NCI-H748 treated with DMSO at 0.1 percent for 48 hours (cell line): Measurements from ENCODE around the gene PIK3C2G.
"Not testable (repeated sequence)": the region's sequence is repeated elsewhere in the genome, so short reads cannot be mapped to it uniquely, and the experiment has no call there.

ENCODE experiments used
- DNase-seq: peaks from one replicate; lab custom pipeline; 2025; lab: John Stamatoyannopoulos, UW

The PIK3C2G gene, protein sequence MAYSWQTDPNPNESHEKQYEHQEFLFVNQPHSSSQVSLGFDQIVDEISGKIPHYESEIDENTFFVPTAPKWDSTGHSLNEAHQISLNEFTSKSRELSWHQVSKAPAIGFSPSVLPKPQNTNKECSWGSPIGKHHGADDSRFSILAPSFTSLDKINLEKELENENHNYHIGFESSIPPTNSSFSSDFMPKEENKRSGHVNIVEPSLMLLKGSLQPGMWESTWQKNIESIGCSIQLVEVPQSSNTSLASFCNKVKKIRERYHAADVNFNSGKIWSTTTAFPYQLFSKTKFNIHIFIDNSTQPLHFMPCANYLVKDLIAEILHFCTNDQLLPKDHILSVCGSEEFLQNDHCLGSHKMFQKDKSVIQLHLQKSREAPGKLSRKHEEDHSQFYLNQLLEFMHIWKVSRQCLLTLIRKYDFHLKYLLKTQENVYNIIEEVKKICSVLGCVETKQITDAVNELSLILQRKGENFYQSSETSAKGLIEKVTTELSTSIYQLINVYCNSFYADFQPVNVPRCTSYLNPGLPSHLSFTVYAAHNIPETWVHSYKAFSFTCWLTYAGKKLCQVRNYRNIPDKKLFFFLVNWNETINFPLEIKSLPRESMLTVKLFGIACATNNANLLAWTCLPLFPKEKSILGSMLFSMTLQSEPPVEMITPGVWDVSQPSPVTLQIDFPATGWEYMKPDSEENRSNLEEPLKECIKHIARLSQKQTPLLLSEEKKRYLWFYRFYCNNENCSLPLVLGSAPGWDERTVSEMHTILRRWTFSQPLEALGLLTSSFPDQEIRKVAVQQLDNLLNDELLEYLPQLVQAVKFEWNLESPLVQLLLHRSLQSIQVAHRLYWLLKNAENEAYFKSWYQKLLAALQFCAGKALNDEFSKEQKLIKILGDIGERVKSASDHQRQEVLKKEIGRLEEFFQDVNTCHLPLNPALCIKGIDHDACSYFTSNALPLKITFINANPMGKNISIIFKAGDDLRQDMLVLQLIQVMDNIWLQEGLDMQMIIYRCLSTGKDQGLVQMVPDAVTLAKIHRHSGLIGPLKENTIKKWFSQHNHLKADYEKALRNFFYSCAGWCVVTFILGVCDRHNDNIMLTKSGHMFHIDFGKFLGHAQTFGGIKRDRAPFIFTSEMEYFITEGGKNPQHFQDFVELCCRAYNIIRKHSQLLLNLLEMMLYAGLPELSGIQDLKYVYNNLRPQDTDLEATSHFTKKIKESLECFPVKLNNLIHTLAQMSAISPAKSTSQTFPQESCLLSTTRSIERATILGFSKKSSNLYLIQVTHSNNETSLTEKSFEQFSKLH (N-terminal part only)

GRCh38 chr12:18261273-18261672 is at the start of gene PIK3C2G:
TSS of gene PIK3C2G (plus strand) at chr12:18261518. CDS start at chr12:18282082, 20,564 bp downstream.
- peak; percentile 43 for DNase-seq

GRCh38 chr12:18217966-18218365 is 43.4 kb upstream of the PIK3C2G start:
- no peak for DNase-seq

DNA sequence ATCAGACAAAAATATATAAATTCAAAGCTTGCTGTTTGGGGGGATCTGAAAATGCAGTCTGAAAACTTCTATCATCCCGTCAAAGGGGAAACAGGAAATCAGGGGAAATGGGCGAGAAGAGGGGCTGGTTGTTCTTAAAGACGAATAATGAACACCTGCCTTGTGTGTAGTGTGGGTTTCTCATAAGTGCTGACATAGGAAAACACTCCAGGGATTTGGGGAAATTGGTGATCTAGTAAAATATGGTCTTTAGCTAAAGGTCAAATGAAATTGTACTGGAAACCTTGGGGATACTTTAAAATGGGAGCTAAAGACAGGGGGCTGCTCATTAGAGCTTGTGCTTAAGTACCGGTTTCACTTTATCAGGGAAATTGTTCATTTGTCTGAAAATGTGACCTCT is 39.6 kb upstream of the PIK3C2G start:
- no peak for DNase-seq

DNA sequence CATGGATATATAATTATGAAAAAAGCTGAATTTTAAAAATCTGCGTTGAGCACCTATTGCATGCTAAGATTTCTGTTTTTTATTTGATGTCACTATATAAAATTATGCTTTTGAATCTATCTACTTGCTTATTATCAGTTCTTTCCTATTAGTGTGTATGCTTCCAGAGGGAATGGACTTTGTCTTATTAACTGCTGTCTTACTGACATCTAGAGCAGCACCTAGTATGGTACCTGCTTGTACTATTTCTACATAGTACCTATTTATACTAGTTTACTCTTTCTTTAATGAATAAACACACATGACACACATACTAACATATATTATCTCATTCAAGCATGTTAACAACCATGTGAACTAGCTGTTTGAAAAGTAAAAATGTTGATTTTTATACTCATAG is 38.6 kb upstream of the PIK3C2G start:
- no peak for DNase-seq

GRCh38 chr12:18224745-18225144 is 36.6 kb upstream of the PIK3C2G start:
- DNase-seq: peak; percentile 52

GRCh38 chr12:18239526-18239925 is 21.8 kb upstream of the PIK3C2G start:
- DNase-seq: no peak

DNA sequence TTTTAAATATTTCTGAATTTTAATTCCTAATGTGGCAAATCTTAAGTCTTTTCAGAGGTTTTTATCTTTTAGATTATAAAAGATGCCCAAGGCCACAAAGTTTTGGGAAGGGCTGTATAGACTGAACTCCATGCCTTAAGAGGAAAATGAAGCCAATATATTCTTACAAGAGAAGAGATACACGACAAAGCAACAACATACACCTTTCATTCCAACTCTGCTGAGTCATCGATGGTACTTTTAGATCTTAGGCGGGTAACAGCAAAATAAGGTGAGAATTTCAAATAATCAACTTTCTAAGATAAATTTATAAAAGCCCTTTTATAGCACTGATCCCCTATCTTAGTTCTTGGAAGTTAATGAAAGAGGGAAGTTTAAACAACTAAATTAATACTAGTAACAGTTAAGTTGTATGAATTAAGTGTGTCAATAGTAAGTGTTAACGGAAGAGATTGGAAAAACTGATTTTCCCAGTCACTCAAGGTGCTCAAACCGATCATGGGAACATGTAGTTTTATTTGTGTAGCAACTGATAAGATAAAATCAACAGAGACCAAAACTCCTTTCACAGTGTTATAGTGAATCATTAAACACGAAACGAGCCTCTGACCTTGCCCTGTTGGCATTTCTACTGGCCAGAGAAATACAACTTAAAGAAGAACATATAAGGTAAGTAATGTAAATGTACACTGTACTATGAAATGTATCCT is 18.8 kb upstream of the PIK3C2G start:
- DNase-seq: no peak

GRCh38 chr12:18243238-18243637 is 18.1 kb upstream of the PIK3C2G start:
- no peak for DNase-seq

- no peak for DNase-seq
Observed at GRCh38 chr12:18246066-18246465, 15.3 kb upstream of the PIK3C2G start.

GRCh38 chr12:18250313-18250916 is 10.9 kb upstream of the PIK3C2G start:
- peak; percentile 54 for DNase-seq

- DNase-seq: no peak
Observed at GRCh38 chr12:18254081-18254480, 7.2 kb upstream of the PIK3C2G start.

DNA sequence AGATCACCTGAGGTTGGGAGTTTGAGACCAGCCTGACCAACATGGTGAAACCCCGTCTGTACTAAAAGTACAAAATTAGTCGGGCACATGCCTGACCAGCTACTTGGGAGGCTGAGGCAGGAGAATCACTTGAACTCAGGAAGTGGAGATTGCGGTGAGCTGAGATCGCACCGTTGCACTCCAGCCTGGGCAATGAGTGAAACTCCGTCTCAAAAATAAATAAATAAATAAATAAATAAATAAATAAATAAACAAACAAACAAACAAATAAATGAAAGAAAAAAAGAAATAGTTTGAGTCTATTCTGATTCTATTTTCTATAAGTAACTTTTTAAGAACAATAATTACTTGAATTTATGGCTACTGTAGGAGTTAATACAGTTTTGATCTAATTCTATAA is 6.3 kb upstream of the PIK3C2G start:
- not testable (repeated sequence) for DNase-seq

- DNase-seq: no peak
Observed at GRCh38 chr12:18257251-18257650, 4.1 kb upstream of the PIK3C2G start.

DNA sequence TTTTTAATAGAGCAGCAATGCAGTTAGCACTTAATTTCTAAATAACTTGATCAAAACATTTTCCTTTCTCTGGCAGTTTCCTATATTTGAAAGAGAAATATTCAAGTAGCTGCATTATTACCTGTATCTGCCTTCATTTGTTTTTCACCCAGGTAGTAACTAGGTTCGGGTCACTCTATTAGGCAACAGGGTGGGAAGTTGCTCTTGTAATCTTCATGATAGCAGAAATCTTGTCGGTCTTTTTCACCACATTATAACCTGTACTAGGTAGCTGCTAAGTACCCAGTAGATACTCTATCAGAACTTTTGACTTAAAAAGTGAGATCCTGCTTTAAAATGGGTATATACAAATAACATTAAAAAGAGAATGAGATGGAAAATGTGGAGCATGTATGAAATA is 2.4 kb upstream of the PIK3C2G start:
- DNase-seq: no peak

DNA sequence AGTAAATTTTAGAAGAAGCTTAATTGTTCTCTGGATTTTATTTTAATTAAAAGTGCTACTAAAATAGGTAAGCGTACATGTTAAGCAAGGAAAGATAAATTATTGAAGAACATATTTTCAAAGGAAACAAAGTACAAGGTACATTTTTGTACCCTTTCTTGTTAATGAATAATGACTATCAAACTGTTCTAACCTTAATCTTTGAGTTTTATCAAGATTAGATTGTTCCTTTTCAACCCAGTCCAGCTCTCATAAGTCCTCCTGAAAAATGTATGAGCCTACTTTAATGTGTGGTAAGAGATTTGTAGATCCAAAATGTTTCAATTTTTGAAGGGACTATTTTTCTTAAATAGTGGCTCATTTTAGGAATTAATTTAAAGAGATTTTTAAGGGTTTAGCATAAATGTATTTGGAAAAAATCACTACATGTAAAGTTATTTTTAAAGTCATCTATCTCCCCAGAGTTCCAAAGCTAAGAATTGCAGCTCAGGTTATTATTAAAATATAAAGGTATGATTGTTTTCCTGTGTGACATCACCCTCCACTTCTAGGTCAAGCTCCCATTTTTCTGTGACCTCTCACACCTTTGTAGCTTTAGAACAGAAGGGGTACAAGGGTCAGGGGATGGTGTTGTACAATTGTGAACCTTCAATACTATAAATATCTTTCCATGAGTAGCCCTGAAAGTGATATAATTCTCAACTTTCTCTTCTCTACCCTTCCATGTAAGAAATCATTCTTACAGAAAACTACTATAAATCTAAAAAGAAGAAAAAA is 1.2 kb upstream of the PIK3C2G start:
- DNase-seq: no peak

GRCh38 chr12:18261906-18262305 is 588 bp downstream of the PIK3C2G start:
- no peak for DNase-seq

DNA sequence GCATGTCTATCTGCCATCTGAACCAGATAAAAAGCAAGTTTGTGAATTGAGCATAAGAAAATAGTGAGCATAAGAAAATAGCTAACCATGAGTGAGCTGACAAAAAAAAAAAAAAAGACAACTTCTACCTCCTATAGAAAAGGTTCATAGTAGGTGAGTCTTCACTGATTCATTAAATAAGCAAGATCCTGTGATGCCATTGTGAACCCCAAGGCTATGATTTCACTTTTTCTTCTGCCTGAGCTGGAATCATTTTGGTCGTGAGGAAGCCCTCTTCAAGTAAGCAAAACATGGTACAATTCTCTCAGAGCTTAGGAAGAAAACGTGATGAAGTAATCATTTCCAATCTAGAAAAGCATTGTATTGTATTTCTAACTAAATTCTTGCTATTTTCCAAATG is 1.2 kb downstream of the PIK3C2G start:
- no peak for DNase-seq

DNA sequence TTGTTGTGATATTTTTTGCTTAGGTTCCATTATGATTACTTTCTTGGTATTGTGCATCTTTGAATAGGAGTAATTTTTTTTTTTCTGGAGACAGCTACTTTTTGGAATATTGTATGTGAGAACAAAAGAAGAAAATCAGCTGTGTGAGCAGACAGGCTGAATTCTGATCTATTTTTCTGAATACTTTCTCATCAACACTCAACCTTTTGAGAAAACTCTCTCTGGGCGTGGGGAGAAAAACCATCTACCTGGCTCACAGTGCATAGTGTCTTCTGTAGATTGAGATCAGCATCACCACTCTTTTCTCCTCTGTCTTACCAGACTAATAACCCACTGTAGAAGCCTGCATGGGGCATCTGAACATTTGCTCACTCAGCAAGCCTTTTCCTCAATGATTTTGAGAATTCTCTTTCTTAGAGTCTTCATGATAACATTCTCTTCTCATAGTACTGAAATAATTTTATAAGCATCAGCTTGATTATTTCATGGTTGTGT is 3.3 kb downstream of the PIK3C2G start:
- DNase-seq: no peak

- DNase-seq: no peak
Observed at GRCh38 chr12:18267427-18268099, 6.2 kb downstream of the PIK3C2G start.
